Left kidney (tissue), 2 donors: ENCODE measurements around the gene COL6A5. TPM values are rescaled to one million over a fixed set of nuclear protein-coding genes. Genes with fewer than 3 reads are reported as not detected.
"Not testable (repeated sequence)": the region's sequence is repeated elsewhere in the genome, so short reads cannot be mapped to it uniquely, and the experiment has no call there.

ENCODE experiments used
- DNase-seq: peaks from one replicate; pipeline ENCODE4 v3.0.0-alpha.2; 2013
- polyA plus RNA-seq: library from polyadenylated mRNA; unstranded; fragments of 120-200 nt; gene quantifications from one replicate; pipeline ENCODE4 v1.2.1, GENCODE V29; 2013; ENCODE audit not compliant: insufficient read length

The COL6A5 gene
- polyA plus RNA-seq, 1 donor, result 0.07 TPM

DNA sequence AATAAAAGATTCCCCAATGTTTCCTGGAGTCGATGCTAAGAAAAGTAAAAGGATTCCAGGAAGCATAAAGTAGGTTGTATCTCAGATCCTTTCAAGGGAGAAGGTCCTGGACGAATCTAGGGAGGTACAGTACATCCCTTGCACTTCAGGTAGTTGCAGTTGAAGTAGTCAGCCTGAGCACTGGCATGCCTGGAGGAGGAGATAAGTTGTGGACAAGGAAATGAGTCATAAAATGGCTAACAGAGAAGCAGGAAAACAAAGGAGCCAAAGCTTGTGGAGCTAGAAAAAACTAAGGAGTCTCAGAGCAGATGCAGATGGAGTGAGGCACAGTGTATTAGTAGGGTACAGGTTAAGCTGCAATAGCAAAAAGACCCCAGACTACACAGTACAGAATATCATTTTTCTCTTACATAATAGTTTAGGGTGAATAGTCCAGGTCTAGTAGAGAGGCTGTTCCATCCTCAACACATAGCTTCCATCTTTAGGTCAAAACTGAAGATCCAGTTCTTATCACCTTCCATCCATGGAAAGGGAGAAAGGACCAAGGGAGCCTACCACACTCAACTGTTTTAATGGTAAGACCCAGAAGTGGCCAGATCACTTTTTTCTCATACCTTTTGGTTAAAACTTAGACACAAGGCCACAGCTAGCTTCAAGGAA is 41.3 kb downstream of the COL6A5 start:
- no peak for DNase-seq

DNA sequence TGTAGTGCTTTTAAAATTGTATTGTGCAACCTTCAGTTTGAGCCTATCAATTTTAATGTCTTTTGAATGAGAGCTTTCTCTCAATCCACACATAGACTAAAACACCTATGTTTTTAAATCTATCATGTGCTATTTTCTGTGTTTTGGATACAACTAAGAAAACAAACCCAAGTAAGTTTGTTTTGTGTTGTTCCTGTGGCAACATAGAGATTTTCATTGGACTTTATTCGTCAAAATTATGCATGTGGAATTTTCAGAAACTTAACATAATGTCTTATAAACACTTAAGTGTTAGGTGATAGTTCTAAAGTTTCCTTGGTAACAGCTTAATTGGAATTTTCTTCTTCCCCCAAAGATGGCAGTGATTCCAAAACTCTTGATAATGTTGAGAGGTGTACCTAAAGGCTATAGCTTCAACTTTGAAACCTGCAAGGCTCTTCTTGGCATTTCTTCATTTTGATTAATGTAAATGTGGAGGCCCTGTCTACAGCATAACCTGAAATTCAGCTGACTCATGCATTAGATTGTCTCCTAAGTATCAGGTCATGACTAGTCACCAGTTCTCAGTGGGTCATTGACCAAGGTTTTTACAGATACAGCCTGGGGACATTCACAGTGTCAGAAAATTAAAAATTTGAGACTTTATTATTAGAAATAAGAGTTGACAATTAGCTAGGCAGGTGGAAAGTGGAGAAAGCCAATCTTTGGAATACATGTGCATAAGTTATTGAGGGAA is 44.4 kb downstream of the COL6A5 start:
- no peak for DNase-seq

DNA sequence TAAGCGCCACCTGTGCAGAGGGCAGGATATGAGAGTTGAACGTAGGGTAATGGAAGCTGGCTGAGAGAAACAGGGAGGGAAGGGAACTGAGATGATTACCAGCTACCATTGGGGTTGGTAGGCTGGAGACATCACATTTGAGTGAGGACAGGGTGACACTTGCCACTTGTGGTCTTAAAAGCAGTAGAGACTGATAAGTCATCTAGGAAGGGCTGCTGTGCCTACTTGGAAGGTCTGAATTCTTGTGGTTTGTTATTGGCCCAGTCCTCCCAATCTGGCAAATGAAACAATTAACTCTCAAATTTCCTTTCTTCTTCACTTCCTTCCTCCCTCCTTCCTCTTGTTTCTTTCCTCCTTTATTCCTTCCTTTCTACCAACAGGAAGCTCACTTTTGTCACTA is 46.8 kb downstream of the COL6A5 start:
- DNase-seq, result no peak

DNA sequence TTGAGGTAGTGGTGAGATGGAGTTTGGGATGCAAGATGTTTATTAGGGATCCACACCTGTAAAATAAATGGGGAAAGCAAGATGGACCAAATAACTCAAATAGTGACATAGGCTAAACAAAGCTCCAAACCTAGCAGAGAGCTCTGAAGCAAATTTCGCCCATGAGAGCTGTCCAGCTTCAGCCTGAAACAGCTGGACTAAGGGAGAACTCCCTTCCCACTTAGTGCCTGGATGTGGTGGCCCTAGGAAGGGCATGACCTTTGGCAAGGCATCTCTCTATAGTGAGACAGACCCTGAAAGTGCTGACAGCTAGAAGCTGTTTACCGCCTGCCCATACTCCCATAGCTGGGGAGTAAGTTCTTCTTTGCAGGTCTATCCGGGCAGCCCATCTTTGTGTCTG is 48.1 kb downstream of the COL6A5 start:
- no peak for DNase-seq

DNA sequence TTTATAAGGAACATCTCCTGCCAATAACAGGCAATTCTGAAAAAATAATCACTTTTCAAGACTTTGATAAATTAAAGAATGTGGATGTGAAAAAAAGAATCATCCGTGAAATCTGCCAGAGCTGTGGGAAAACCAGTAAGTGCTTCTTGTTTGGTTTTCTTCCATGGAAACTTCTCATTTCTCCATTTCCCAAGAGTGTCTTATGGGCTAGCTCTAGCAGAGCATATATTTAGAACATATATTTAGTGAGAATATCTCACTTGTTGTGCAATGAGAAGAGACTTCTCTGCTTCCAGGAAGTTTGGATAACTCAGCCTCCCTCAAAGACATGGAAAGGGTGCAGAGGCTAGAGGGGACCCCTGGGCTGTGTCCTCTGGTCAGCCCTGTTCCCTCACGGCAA is 49.9 kb downstream of the COL6A5 start:
- DNase-seq, result no peak

DNA sequence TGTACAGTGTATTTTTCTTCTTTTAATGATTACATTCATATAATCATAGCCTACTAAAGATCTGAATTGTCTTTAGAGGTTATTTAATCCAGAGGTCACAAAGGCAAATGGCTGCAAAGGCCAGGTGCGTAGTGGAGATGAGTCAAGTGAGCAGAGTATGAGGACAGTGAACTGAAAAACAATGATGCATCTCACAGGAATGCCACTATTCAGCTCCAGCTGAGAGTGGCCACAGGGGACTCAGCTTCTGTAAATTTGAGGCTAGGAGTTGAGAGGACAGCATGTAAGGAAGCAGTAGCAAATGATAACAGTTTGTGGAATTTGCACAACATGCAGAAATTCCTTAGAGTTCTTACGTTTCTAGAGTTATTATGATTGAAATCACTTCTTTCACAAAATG is 50.4 kb downstream of the COL6A5 start:
- no peak for DNase-seq

DNA sequence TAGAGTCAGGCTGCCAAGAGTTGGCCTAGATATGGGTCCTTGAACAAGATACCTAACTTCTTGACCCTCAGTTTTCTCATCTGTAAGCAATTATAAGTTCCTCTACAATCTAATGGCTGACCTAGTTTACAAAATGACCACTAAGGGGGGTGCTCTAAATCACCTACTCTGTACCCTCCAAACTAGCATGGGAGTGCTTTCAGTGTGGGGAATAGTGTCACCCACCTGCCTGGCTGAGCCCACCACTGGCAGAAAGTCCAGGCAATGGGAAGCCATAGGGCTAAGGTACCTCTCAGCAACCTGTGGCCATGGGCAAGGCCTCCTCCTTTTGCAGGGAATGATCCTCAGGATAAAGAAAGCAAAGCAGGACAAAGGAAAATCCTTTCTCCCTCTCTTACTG is 58.9 kb downstream of the COL6A5 start:
- DNase-seq, result no peak

DNA sequence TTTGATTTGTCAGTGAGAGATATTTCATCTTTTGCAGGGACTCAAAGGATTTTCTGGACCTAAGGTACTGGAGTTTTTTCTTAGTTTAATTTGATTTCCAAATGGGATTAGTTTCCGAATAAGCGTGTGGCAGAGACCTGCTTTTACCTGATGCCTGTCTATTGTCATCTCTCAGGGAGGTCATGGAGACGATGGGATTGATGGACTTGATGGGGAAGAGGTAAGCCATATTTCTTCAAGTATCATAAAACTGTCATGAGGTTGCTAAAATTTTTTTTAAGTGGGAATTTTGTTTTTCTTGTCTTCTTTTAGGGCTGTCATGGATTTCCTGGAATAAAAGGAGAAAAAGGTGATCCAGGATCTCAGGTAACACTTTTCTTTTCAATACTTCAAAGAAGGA is 60.5 kb downstream of the COL6A5 start:
- DNase-seq, result no peak

DNA sequence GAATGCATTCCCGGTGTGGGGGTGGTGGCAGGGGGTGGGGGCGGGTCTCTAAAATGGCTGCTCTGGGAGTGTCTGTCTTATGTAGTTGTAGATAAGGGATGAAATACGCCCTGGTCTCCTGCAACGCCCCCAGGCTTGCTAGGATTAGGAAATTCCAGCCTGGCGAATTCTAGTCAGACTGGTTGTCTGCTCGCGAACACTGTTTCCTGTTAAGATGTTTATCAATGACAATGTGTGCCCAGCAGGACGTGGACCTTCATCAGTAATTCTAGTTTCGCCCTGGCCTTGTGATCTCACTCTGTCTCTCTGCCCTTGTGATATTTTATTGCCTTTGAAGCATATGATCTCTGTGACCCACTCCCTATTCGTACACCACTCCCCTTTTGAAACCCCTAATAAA is 62.8 kb downstream of the COL6A5 start:
- not testable (repeated sequence) for DNase-seq

DNA sequence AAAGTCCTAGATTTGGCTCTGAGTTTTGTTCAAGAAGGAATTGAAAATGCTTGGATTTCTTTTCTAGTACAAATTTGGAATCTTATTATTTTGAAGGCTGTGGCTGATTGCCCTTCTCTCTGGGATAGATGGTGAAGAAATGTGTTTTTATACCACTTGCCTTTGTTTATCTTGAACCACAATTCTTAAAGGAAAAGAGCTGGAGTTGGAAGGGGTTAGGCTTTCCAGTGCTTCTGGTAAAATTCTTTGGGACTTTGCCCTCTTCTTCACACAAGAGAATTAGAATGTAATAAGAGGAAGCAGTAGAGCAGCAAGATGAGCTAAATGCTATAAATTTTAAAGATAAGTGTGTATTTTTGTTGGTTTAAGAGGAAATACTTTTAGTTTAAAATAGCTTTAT is 65.8 kb downstream of the COL6A5 start:
- no peak for DNase-seq

DNA sequence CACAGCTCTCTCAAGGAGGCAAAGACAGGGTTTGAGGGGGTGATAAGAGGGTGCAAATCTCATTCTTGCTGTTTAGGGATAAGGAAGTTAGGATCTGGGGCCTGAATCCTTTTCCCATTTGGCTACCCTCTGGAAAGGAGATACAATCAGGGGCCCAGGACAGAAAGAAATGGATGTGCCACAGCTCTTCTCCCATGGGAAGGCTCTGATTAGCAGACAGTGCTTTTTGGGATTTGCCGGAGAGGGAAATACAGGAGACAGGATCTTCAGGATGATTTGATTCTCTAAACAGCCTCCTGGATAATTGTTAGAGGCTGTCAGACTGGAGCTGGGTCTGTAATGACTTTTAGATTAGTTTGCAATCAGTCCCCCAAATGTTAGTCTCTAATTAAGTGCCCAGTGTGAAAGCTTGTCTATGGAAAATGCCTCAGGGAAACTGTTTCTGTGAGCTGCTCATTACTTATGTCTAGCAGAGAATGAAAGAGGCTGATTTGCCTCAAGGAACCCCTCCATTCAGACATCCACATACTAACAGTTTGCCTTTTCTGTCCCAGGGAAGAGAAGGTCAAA is 67.6 kb downstream of the COL6A5 start:
- no peak for DNase-seq

DNA sequence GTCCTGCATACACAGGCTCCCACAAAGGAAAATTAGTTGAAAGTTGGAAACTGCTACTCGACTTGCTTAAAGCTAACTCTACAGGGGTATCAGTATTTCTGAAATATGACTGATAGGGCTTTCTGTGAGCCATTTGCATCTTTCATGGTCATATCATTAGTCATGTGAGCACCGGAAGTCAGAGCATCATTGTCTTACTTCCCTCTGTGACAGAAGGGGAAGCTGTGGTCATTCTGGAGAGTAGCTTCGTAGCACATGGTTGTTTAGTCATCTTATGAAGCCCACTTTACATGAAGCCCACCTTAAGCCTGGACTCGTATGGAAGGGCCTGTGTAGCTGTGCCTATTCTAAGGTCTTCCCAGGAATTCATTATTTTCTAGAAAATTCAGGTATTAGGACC is 69.0 kb downstream of the COL6A5 start:
- no peak for DNase-seq

DNA sequence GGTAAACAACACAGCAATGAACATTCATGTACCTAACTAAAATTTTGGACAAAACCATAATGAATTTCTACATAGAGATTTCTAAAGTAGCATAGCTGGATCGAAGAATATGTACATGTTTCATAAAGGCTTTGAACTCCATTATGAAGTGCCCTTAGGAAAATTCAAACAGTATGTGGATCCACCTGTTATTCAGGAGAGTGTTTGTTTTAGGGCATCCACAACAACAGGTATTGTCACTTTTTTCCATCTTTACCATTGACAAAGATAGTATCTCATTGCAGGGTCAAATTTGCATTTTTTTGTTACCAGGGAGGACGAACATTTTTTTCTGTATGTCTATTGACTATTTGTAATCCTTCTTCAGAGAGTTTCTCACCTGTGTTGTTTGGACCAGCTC is 75.0 kb downstream of the COL6A5 start:
- no peak for DNase-seq

DNA sequence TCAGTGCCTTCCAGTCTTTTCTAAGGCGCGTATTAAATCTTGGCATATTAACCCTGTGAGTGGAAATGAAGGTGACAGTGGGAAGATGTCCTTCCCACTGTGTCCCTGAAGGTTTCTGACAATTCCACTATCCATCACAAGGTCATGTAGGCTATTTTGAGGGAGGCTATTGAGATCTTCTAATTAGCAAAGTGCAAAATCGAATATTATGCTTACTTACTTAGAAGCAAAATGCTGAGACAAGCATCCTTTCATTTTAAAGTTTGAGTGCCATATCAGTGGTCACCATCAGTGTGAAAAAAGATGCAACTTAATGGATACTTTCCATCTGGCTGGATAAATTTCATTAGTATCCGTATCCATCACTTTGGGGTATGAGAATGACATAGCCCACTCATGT is 77.6 kb downstream of the COL6A5 start:
- no peak for DNase-seq

DNA sequence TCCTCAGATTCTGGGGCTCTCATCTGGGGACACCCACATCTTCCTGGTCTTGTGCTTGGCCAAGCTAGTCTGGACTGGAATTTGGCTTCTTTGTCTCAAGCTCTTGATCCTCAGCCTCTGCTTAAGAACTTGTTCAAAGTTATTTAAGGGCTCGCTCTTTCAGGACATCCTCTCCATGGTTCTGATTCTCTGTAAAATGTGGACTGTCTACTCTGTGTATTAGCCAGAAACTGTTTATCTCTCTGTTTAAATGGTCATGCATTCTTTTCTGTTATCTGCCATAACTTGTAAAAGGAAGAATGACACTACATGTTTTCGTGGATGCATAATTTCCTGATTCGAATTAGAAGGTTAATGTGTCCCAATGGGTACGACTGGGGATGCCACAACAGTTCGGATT is 79.4 kb downstream of the COL6A5 start:
- no peak for DNase-seq

DNA sequence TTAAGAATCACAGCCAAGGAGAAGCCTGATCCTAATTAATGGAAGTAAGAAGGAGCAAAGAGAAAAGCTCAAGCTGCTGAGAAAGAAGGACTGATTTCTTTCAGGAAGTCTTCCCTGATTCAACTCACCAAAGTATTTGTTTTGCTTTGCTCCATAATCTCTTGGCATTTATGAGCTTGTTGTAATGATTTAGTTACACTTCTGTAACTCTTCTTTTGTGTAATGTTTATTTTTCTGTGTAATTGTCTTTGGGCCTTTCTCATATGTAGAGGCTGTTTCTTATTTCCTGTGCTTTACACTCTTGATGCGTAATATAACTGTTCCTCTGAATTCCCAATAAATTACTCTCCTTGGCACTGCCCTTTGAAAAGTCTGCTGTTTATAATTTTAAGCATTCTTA is 80.0 kb downstream of the COL6A5 start:
- peak; percentile 20 for DNase-seq

DNA sequence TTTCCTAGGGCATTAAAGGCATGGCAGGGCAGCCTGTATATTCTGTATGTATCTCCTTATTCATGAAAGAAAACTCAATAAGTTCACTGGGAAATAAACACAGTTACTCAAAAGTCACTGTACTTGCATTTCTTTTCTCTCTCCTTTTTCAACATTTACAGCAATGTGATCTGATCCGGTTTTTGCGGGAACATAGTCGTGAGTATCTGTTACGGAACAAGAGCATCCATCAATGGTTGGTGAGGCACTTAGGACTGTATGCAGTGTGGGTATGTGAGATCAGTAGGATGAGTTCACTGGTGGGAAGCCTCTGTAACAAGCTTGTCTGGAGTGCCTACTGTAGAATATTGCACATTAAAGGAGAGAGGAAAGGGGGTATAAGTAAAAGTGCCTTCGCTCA is 80.7 kb downstream of the COL6A5 start:
- peak; percentile 26 for DNase-seq

DNA sequence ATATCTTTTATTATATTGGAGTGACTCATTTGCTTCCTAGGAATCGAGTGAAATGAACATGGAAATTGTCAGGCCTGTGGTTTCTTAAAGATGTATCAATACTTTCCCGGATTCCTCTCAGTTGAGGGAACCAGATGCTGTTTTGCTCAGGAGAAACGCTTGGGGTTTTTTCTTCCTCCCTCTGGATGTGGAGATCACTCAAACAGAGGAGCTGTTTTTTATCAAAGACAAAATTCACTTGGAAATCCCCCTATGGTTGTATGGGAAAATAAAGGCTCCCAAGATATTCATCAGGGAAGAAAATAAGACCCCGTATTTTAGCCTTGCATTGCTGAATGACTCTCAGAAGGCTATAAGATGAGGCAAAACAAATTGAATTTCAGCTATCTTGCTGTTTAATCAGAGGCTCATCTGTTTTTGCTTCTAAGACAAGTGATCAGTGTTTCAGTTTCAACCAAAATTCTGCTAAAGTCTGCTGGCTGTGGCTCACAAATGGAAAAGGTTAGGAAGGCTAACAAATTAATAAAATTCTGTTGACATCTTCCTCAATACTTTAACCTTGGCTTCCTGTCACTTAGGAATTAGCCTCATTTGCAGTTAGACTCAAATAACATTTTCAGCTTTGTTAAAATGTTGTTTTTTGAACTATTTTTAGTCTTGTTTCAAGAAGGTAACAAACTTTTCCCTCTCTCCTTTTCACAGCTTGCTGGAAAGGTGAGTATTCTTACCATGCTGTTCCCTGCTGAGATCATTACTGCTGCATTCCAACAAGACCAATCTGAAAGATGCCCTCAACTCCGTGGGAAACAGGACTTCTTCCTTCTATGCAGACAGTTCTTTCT is 83.6 kb downstream of the COL6A5 start:
- no peak for DNase-seq

DNA sequence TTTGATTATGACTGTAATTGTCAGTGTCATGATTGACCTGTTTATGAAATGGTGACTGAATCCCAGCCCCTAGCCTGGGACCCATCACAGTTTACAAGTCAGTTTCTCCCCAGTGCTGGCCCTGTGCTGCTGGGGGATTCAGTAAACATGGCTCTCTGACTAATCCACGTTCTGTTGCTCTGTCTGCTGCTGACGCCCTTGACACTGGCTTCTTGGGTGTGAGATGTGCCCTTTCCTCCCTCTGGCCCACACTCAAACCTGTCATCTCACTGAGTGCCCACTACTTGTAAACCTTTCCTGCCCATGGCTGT is 84.2 kb downstream of the COL6A5 start:
- no peak for DNase-seq

DNA sequence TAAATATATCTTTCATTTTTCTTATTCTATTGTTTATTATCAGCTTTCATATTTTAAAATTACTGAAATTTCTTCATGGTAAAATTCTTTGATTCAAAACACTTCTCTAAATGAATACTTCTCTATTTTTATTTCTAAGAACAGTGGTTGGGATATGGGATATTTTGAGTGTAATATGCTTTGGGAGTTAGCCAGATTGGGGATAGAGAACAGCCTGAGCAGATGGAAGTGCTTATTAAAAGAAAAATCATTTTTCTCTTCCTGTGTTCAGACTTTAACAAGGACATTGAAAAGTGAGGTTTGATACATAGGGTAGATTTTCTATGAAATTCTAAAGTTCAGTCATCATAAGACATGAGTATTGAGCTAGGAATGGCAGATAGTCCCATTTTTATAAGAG is 84.8 kb downstream of the COL6A5 start:
- DNase-seq, result no peak

DNA sequence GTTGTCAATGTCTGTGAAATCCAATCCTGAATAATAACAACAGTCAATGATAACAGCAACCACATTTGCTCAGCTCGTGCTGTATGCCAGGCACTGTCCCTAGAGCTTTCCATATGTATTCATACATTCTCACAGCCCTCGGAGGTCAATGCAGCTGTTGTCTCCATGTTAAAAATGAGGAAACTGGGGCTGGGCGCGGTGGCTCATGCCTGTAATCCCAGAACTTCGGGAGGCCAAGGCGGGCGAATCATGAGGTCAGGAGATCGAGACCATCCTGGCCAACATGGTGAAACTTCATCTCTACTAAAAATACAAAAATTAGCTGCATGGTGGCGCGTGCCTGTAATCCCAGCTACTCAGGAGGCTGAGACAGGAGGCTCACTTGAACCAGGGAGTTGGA is 86.6 kb downstream of the COL6A5 start:
- DNase-seq, result not testable (repeated sequence)

DNA sequence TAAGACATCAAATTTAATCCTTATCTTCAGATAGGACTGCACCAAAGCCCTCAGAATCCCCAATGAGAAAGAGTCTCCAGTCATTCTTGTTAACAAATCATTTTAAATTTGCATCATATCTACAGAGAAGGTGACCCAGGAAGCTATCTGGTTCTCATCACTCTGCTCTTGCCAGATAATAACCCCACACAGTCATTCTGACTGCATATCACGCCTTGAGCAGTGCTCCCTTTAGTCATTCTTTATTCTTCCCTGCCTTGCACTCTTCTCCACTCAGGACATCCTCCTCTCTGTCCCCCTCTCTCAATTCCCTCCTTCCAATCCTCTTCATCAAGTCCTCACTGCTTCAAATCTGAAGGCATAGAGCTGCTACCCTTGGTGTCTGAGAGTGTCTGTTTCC is 87.8 kb downstream of the COL6A5 start:
- no peak for DNase-seq

DNA sequence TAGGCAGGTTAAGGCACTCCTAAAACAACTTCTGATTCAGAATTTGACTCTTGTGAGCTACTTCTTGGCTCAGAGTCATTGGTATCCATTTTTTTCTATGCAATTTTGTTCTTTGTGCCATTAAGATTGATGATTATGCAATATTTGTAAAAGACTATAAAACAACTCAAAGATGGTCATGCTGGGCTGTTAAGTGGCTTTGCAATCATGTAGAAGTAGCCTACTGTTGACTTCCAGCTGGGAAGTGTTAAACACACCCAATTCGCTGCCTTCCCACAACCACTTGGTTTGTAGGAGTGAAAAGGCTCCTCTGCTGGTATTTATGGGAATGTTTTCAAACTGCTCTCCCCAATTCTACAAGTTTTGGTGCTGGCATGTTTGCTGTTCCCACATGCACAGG is 96.8 kb downstream of the COL6A5 start:
- DNase-seq, result no peak
